ENCODE measurements around the gene TMEM203. TPM values are rescaled to one million over a fixed set of nuclear protein-coding genes. Genes with fewer than 3 reads are reported as not detected.

Gene TMEM203
- polyA plus RNA-seq, 1 donor from 2014 or later: 61.1 TPM

DNA sequence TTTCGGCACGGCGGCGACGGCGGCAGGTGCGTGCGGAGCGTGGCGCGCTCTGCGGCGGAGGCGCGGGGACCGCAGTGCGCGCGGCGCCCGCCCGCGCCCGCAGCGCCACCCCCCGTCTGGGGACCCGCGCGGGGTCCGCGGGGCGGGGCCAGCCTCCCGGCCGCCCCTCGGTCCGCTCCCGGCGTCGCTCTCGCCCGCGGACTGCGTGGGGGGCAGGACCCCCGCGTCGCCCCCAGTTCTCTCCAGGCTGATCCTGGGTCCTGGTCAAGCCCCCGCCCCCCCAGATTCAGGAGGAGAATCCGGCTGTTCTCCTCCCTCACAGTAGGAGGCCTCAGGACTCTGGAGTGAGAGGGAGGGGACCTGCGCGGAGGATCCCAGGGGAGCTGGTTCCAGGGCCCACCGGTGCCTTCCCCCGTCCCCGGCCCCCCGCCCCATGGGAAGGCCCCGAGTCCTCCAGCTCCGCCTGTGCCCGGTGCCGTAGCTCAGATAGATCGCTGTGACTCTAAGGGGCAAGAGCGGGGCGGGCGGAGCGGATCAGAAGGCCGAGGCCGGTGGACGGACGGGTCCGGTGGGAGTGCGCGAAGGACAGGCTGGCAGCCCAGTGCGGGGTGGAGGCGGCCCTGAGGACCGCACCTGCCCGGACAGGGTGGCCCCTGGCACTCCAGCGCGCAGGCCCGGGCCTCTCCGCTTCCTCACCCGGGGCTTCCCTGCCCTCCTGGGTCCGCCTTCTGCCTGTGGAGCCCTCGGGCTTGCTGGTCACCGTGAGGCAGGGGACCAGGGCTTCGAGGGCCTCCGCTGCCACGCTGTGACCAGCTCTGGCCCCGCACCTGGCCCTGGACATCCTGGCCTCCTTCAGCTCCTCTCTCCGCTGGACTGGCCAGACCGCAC, 17.0 kb upstream of the TMEM203 start, which contains the start of gene RNF208:
Gene RNF208, minus strand, starts transcription at position 51 of the 888 bp plus-strand sequence. CDS start 1,028 bp downstream, outside the sequence.
- Histone ChIP-seq H3K4me2 (ENCODE audit: low read length) (peak within 1 kb of the TSS; percentile 65), H3K9me2 (ENCODE audit: insufficient read depth, low read length) (no peaks in the 10 kb centered on the region), H3K27ac (ENCODE audit: low read length) (peak within 1 kb of the TSS; percentile 61), H3K79me2 (replicated peaks; ENCODE audit: insufficient read depth, low read length) (no peaks in the 10 kb centered on the region), H4K20me1 (ENCODE audit: insufficient read depth) (no peaks in the 10 kb centered on the region), H3K4me3 (ENCODE audit: low read length) (peak within 1 kb of the TSS; percentile 98), H3K9ac (ENCODE audit: low read length) (peak within 1 kb of the TSS; percentile 89), H2AFZ (ENCODE audit: low read depth, low read length) (peak within 1 kb of the TSS; percentile 65), H3K9me3 (ENCODE audit: low read length) (no peaks in the 10 kb centered on the region), H3F3A (ENCODE audit: insufficient read depth, low read length, poor library complexity, severe bottlenecking) (no peaks in the 10 kb centered on the region), H3K36me3 (ENCODE audit: insufficient read depth, low read length) (no peaks in the 10 kb centered on the region), H3K27me3 (ENCODE audit: insufficient read depth, low read depth, low read length) (no peaks in the 10 kb centered on the region)
- TF ChIP-seq SMC3 (conservative IDR thresholded peaks at IDR 0.05; ENCODE audit: poor library complexity) (no peak), RAD21 (conservative IDR thresholded peaks at IDR 0.05) (no peak), EZH2 (IDR thresholded peaks at IDR 0.05; ENCODE audit: borderline replicate concordance, insufficient read depth, low read length, poor library complexity, severe bottlenecking) (no peak), TAF1 (IDR thresholded peaks at IDR 0.05; ENCODE audit: low read depth) (no peak), EP300 (conservative IDR thresholded peaks at IDR 0.05; ENCODE audit: poor library complexity, severe bottlenecking) (no peak), POLR2AphosphoS5 (IDR thresholded peaks at IDR 0.05) (peak; percentile 27), MXI1 (conservative IDR thresholded peaks at IDR 0.05; ENCODE audit: poor library complexity, severe bottlenecking) (no peak)
- TF ChIP-seq, protein P1, sequence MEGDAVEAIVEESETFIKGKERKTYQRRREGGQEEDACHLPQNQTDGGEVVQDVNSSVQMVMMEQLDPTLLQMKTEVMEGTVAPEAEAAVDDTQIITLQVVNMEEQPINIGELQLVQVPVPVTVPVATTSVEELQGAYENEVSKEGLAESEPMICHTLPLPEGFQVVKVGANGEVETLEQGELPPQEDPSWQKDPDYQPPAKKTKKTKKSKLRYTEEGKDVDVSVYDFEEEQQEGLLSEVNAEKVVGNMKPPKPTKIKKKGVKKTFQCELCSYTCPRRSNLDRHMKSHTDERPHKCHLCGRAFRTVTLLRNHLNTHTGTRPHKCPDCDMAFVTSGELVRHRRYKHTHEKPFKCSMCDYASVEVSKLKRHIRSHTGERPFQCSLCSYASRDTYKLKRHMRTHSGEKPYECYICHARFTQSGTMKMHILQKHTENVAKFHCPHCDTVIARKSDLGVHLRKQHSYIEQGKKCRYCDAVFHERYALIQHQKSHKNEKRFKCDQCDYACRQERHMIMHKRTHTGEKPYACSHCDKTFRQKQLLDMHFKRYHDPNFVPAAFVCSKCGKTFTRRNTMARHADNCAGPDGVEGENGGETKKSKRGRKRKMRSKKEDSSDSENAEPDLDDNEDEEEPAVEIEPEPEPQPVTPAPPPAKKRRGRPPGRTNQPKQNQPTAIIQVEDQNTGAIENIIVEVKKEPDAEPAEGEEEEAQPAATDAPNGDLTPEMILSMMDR (IDR thresholded peaks at IDR 0.05; ENCODE audit: poor library complexity, severe bottlenecking): no peak
- TF ChIP-seq, protein P2, sequence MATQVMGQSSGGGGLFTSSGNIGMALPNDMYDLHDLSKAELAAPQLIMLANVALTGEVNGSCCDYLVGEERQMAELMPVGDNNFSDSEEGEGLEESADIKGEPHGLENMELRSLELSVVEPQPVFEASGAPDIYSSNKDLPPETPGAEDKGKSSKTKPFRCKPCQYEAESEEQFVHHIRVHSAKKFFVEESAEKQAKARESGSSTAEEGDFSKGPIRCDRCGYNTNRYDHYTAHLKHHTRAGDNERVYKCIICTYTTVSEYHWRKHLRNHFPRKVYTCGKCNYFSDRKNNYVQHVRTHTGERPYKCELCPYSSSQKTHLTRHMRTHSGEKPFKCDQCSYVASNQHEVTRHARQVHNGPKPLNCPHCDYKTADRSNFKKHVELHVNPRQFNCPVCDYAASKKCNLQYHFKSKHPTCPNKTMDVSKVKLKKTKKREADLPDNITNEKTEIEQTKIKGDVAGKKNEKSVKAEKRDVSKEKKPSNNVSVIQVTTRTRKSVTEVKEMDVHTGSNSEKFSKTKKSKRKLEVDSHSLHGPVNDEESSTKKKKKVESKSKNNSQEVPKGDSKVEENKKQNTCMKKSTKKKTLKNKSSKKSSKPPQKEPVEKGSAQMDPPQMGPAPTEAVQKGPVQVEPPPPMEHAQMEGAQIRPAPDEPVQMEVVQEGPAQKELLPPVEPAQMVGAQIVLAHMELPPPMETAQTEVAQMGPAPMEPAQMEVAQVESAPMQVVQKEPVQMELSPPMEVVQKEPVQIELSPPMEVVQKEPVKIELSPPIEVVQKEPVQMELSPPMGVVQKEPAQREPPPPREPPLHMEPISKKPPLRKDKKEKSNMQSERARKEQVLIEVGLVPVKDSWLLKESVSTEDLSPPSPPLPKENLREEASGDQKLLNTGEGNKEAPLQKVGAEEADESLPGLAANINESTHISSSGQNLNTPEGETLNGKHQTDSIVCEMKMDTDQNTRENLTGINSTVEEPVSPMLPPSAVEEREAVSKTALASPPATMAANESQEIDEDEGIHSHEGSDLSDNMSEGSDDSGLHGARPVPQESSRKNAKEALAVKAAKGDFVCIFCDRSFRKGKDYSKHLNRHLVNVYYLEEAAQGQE (IDR thresholded peaks at IDR 0.05; ENCODE audit: borderline replicate concordance): no peak

DNA sequence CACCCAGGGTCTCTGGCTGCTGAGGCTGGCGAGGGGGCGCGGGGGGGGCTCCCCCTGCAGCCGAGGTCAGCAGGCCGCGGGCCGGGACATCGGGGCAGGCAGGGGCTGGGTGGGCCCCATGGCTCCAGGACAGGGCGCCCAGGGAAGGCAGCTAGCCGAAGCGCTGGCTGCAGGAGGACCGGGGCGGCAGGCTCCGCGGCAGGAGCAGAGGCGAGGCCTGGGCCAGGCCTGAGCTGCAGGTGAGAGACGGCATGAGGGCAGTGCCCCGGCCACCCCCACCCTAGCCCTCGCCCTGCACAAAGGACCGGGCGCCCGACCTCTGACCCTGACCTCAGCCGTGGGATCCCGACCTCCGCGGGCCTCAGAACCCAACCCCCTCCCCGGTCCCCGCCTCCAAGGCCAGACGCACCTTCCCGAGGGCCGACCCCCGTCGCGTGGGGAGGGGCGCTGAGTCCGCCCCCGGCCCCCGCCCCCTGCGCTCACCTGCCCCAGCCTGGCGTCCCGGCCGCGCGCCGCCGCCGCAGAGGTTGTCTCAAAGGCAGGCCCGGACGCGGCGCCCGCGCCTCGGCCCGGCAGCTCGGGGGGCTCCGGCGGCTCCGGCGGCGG, 16.2 kb upstream of the TMEM203 start:
- Histone ChIP-seq H3K36me3 (ENCODE audit: insufficient read depth, low read length) (no peaks in the 10 kb centered on the region), H3K4me3 (ENCODE audit: low read length) (peak overlapping the region; percentile 77), H3K4me2 (ENCODE audit: low read length) (no peak overlapping the region), H3K9me3 (ENCODE audit: low read length) (no peaks in the 10 kb centered on the region), H3K9ac (ENCODE audit: low read length) (peak overlapping the region; percentile 72), H3K79me2 (replicated peaks; ENCODE audit: insufficient read depth, low read length) (no peaks in the 10 kb centered on the region), H3K27ac (ENCODE audit: low read length) (no peak overlapping the region), H3K27me3 (ENCODE audit: insufficient read depth, low read depth, low read length) (no peaks in the 10 kb centered on the region), H3F3A (ENCODE audit: insufficient read depth, low read length, poor library complexity, severe bottlenecking) (no peaks in the 10 kb centered on the region), H4K20me1 (ENCODE audit: insufficient read depth) (no peaks in the 10 kb centered on the region), H2AFZ (ENCODE audit: low read depth, low read length) (no peak overlapping the region), H3K9me2 (ENCODE audit: insufficient read depth, low read length) (no peaks in the 10 kb centered on the region)
- no peak for TF ChIP-seq SMC3 (conservative IDR thresholded peaks at IDR 0.05; ENCODE audit: poor library complexity)
- TF ChIP-seq RAD21 (conservative IDR thresholded peaks at IDR 0.05): no peak
- no peak for TF ChIP-seq EZH2 (IDR thresholded peaks at IDR 0.05; ENCODE audit: borderline replicate concordance, insufficient read depth, low read length, poor library complexity, severe bottlenecking)
- TF ChIP-seq, protein P1 (IDR thresholded peaks at IDR 0.05; ENCODE audit: poor library complexity, severe bottlenecking): no peak
- no peak for TF ChIP-seq TAF1 (IDR thresholded peaks at IDR 0.05; ENCODE audit: low read depth)
- no peak for TF ChIP-seq POLR2AphosphoS5 (IDR thresholded peaks at IDR 0.05)
- TF ChIP-seq, protein P2 (IDR thresholded peaks at IDR 0.05; ENCODE audit: borderline replicate concordance): no peak
- TF ChIP-seq MXI1 (conservative IDR thresholded peaks at IDR 0.05; ENCODE audit: poor library complexity, severe bottlenecking): no peak
- no peak for TF ChIP-seq EP300 (conservative IDR thresholded peaks at IDR 0.05; ENCODE audit: poor library complexity, severe bottlenecking)
